ENCODE data around the gene ZNF428. TPM values are rescaled to one million over a fixed set of nuclear protein-coding genes. Genes with fewer than 3 reads are reported as not detected.

The ZNF428 gene
- total RNA-seq, 1 donor from 2014 or later = 69.8 TPM

DNA sequence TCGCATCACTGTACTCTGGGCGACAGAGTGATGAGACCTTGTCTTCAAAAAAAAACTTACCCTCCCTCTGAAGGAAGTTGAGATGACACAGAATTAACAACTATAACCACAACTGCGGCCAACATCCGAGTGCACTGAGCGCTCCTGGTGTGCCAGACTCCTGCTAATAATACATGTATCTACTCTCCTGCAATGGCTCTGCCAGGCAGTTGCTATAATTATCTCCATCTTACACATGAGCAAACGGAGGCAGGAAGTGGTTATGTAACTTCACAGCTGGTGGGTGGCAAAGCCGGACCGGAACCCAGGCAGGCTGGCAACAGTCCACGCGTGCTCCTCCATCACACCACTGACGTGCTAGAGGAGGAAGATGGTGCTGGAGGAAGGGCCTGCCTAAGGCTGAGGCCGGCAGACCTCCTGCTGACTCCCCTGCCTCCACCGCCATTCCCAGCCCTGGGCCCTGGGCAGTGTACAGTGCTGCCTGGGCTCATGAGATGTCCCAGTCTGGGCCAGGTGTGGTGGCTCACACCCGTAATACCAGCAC lies 56.7 kb downstream of the ZNF428 start:
- DNase-seq (ENCODE audit: low read depth in 2 of 2) = peak; percentile 66 to 89

DNA sequence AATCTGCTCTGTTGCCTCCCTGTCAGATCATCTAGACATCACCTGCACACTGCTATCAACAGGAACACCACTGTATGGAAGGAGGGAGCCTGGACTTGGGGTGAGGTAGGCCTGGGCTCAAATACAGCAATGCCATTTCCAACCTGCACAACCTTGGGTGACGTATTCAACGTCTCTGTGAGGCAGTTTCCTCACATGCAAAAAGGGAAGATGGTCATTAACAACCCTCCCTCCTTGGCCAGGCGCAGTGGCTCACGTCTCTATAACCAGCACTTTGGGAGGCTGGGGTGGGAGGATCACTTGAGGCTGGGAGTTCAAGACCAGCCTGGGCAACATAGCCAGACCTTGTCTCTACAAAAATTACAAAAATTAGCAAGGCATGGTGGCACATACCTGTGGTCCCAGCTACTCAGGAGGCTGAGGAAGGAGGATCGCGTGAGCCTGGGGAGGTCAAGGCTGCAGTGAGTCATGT lies 57.2 kb downstream of the ZNF428 start:
- DNase-seq (ENCODE audit: low read depth in 2 of 2) = no peak

DNA sequence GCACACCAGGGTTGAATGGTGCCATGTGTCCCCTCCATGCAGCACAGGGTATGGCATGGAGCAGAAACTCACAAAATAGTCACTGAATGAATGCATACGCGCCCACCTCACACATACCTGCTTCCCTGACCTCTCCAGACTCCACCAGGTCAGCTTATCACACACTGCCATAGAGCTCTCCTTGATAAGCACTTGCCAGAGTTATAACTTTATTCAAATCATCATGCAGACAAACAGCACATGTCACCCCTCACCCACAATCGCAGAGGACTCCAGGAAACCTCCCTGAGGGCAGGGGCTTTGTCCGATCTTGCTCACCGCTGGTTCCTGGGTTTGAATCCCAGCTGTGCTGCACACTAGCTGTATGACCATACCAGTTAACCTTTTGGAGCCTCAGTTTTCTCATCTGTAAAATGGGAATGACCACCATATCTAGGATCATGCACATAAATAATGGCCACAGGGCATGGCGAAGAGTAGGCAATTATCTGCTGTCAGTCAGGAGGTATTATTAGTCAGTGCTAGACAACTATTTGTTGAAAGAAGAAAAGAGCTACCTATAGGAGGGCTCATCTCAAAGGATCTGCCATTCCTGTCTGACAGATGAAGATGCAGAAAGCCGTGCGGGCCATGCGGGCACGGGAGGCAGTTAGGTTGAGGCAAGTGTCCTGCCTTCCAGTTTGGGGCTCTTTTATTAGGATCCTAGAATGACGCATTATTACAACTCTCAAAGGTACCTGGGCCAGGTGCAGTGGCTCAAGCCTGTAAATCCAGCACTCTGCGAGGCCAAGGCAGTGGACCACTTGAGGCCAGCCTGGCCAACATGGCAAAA lies 58.1 kb downstream of the ZNF428 start:
- no peak for DNase-seq (ENCODE audit: low read depth in 2 of 2)

DNA sequence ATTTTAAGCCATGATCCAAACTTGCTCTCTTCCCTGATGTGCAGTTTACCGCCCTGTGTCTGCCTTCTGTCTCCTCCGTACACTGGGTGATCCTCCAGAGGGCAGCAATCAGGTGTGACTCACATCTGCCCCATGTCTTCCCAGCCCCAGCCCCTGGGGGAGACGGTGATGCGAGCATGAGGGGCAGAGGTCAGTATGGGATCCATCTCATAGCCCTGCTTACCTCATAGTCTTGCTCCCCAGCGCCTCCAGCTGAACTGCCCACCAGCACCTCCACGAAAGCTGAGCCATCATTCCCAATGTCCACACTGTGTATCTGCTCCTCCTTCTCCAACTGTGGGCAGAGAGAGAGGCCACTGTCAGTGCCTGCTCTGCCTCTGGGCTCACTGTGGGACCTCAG lies 58.7 kb downstream of the ZNF428 start:
- peak in 1 of 2 donors; percentile 34 for DNase-seq (ENCODE audit: low read depth in 2 of 2)

Other genes with a start within 250 kb of the ZNF428 start
- gene TEX101, start 204.7 kb downstream of the ZNF428 start, total RNA-seq = not detected in 2 replicates
- gene LYPD3, start 154.0 kb downstream of the ZNF428 start, total RNA-seq = 0.22 and 0.79 TPM in 2 replicates
- 23.1 and 79.8 TPM in 2 replicates for gene PHLDB3, start 114.9 kb downstream of the ZNF428 start, total RNA-seq
- 106 and 137 TPM in 2 replicates for gene ETHE1, start 92.4 kb downstream of the ZNF428 start, total RNA-seq
- 0.20 and 0.22 TPM in 2 replicates for gene ZNF575, start 86.4 kb downstream of the ZNF428 start, total RNA-seq
- 10.7 and 14.6 TPM in 2 replicates for gene XRCC1, start 44.1 kb downstream of the ZNF428 start, total RNA-seq
- gene PINLYP, start 43.8 kb downstream of the ZNF428 start, total RNA-seq = 1.1 and 4.6 TPM in 2 replicates
- 19.2 and 29.0 TPM in 2 replicates for gene IRGQ, start 23.5 kb downstream of the ZNF428 start, total RNA-seq
- gene ZNF576, start 23.0 kb downstream of the ZNF428 start, total RNA-seq = 5.9 and 9.1 TPM in 2 replicates
- gene SRRM5, start 7.5 kb downstream of the ZNF428 start, total RNA-seq = not detected in 2 replicates
- gene CADM4, start 20.2 kb upstream of the ZNF428 start, total RNA-seq = 10.5 and 23.0 TPM in 2 replicates
- gene PLAUR, start 50.5 kb upstream of the ZNF428 start, total RNA-seq = 7.3 and 13.9 TPM in 2 replicates
- not detected in 2 replicates for gene IRGC, start 96.4 kb upstream of the ZNF428 start, total RNA-seq
- 3.7 and 3.8 TPM in 2 replicates for gene SMG9, start 135.3 kb upstream of the ZNF428 start, total RNA-seq
- 0.22 TPM in 1 of 2 replicates, not detected in the other for gene KCNN4, start 161.3 kb upstream of the ZNF428 start, total RNA-seq
- gene LYPD5, start 182.8 kb upstream of the ZNF428 start, total RNA-seq = 0.22 and 0.40 TPM in 2 replicates
- 5.0 and 8.5 TPM in 2 replicates for gene ZNF283, start 207.7 kb upstream of the ZNF428 start, total RNA-seq

Measured in lung microvascular endothelial cell (primary cell).